Nephron (organoid): ENCODE measurements around the gene ELOVL7.
"Not testable (repeated sequence)": the region's sequence is repeated elsewhere in the genome, so short reads cannot be mapped to it uniquely, and the experiment has no call there.

Source experiments
- H3K27ac Mint-ChIP-seq, 3 experiments: 2 replicates each; pipeline ENCODE4 v1.8.0; 2020; ENCODE audit warnings: mixed read lengths in 3 of 3, mild to moderate bottlenecking in 2 of 3, moderate library complexity in 1 of 3
- H3K27me3 Mint-ChIP-seq: 2 replicates; pipeline ENCODE4 v1.8.0; 2021; ENCODE audit warnings: low read depth, mild to moderate bottlenecking, moderate library complexity, mixed read lengths
- H3K36me3 Mint-ChIP-seq: 2 replicates; pipeline ENCODE4 v1.8.0; 2020; ENCODE audit warnings: low read depth, mixed read lengths
- H3K4me1 Mint-ChIP-seq: 2 replicates; pipeline ENCODE4 v1.8.0; 2020; ENCODE audit warnings: mixed read lengths
- H3K4me3 Mint-ChIP-seq, 3 experiments: 2 replicates each; pipeline ENCODE4 v1.8.0; 2020; ENCODE audit warnings: mild to moderate bottlenecking in 3 of 3, mixed read lengths in 3 of 3, moderate library complexity in 2 of 3
- H3K9me3 Mint-ChIP-seq: 2 replicates; pipeline ENCODE4 v1.8.0; 2020; ENCODE audit warnings: mixed read lengths
- CTCF ChIP-seq, 3 experiments: fragments of 200-600 bp; sonication (generic); IDR thresholded peaks; one replicate each; pipeline ENCODE4 v1.5.0; 2021; ENCODE audit warnings: antibody characterized with exemption in 3 of 3; ENCODE audit not compliant: unreplicated experiment in 3 of 3

ELOVL7 gene

DNA sequence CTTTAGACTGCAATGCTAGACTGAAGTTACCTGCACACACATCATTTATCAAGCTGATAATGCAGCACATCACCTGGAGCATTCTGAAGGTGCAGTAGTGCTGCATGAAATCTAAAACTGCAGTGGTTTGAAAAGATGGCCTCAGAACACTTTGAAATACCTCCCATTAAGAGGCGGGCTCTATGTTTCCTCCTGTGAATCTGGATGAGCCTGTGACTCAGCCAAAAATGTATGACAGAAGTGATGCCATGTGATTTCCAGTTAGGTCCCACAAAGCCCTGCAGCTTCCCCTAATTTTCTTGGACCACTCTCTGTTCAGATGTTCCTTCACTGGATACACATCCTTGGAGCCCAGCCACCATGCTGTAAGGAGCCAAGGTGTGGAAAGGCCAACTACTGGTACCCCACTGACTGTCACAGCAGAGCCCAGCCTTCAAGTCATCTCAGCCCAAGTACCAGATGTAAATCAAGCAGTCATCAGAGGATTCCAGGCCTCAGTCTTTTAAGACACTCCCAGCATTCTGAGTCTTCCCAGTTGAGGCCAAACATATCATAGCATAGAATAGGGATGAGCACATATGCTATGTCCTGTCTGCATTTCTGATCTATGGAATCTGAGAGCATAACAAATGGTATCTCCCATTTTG is 116.9 kb downstream of the ELOVL7 start:
- Mint-ChIP-seq H3K4me3 (no peak overlapping the region), H3K9me3 (peaks cover 8% of the 10 kb centered on the region), H3K4me1 (no peaks in the 10 kb centered on the region), H3K27ac (no peak overlapping the region), H3K36me3 (no peaks in the 10 kb centered on the region), H3K27me3 (no peaks in the 10 kb centered on the region)
- TF ChIP-seq CTCF (IDR thresholded peaks at IDR 0.05; ENCODE audit: unreplicated experiment in 3 of 3): no peak

GRCh38 chr5:60724126-60724525 is 119.9 kb downstream of the ELOVL7 start:
- no peak for TF ChIP-seq CTCF (IDR thresholded peaks at IDR 0.05; ENCODE audit: unreplicated experiment in 3 of 3)
- H3K4me1 Mint-ChIP-seq: no peaks in the 10 kb centered on the region
- no peak overlapping the region for H3K4me3 Mint-ChIP-seq
- no peak overlapping the region for H3K27ac Mint-ChIP-seq
- H3K9me3 Mint-ChIP-seq: no peaks in the 10 kb centered on the region
- no peaks in the 10 kb centered on the region for H3K36me3 Mint-ChIP-seq
- H3K27me3 Mint-ChIP-seq: no peaks in the 10 kb centered on the region

- Mint-ChIP-seq H3K27me3 (no peaks in the 10 kb centered on the region), H3K27ac (no peak overlapping the region), H3K4me3 (no peak overlapping the region), H3K9me3 (peaks cover 2% of the 10 kb centered on the region), H3K4me1 (no peaks in the 10 kb centered on the region), H3K36me3 (no peaks in the 10 kb centered on the region)
- TF ChIP-seq CTCF (IDR thresholded peaks at IDR 0.05; ENCODE audit: unreplicated experiment in 3 of 3): no peak
Observed at GRCh38 chr5:60722416-60722815, 121.7 kb downstream of the ELOVL7 start.

DNA sequence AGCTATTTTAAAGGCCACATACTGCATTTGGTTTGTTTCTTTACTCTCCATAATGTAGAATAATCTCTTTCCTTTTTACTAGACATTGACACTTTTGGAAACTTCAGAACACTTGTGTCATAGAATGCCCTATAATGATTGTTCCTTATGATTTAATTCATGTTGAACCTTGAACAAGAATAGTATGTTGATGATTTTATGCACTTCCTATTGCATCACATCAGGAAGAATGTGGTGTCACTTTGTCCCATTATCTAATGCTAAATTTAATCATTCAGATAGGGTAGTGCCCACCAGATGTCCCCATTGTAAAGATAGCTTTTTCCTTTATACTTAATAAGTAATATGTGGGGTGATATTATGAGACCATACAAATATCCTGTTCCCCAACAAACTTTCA is 124.7 kb downstream of the ELOVL7 start:
- no peak for TF ChIP-seq CTCF (IDR thresholded peaks at IDR 0.05; ENCODE audit: unreplicated experiment in 3 of 3)
- Mint-ChIP-seq H3K27me3 (peaks cover 4% of the 10 kb centered on the region), H3K9me3 (peaks cover 10% of the 10 kb centered on the region), H3K36me3 (no peaks in the 10 kb centered on the region), H3K4me1 (no peaks in the 10 kb centered on the region), H3K27ac (no peak overlapping the region), H3K4me3 (no peak overlapping the region)

DNA sequence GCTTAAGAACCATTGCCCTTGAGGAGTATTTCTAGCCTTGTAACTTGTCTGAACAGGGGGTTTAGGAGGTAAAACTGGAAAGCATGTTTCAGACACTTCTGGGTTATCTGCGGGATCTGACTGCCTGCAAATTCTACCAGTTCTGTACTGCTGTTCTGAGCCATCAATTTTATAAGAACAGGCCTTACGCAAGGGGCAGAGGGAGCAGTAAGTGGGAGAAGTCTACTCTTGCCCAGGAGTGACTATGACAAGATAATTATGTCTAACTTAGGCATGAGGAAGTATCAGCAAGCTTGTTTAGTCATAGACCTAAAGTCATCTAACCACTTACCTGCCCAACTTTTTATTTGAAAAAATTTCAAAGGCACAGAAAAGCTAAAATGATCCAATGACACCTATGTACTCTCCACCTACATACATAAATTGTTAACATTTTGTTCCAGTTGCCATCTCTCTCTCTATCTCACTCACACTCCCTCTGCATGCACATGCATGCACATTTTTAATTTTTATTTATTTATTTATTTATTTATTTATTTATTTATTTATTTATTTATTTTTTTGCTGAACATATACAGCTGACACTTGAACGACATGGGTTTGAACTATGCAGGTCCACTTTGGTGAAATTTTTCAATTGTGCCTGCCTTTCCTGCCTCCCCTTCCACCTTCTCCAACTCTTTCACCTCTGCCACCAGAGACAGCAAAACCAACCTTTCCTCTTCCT is 125.7 kb downstream of the ELOVL7 start:
- TF ChIP-seq CTCF (IDR thresholded peaks at IDR 0.05; ENCODE audit: unreplicated experiment in 3 of 3): no peak
- Mint-ChIP-seq H3K4me3 (no peak overlapping the region), H3K9me3 (peaks cover 12% of the 10 kb centered on the region), H3K4me1 (no peaks in the 10 kb centered on the region), H3K36me3 (no peaks in the 10 kb centered on the region), H3K27me3 (peaks cover 7% of the 10 kb centered on the region), H3K27ac (no peak overlapping the region)

DNA sequence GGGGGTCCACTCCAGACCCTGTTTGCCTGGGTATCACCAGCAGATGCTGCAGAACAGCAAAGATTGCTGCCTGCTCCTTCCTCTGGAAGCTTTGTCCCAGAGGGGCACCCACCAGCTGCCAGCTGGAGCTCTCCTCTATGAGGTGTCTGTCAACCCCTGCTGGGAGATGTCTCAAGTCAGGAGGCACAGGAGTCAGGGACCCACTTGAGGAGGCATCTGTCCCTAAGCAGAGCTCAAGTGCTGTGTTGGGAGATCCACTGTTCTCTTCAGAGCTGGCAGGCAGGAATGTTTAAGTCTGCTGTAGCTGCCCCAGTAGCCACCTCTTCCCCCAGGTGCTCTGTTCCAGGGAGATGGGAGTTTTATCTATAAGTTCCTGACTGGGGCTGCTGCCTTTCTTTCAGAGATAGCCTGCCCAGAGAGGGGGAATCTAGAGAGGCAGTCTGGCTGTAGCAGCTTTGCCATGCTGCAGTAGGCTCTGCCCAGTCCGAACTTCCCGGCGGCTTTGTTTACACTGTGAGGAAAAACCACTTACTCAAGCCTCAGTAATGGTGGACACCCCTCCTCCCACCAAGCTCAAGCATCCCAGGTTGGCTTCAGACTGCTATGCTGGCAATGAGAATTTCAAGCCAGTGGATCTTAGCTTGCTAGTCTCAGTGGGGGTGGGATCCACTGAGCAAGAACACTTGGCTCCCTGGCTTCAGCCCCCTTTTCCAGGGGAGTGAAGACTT is 128.7 kb downstream of the ELOVL7 start:
- H3K36me3 Mint-ChIP-seq, H3K27me3 Mint-ChIP-seq, H3K4me1 Mint-ChIP-seq, H3K27ac Mint-ChIP-seq, H3K4me3 Mint-ChIP-seq: not testable (repeated sequence)
- peaks cover 18% of the 10 kb centered on the region for H3K9me3 Mint-ChIP-seq
